Measurements from ENCODE around the gene SPATS2L.
A peak's percentile ranks its signal among the peaks of the same experiment; 100 is the strongest.

The SPATS2L gene

DNA sequence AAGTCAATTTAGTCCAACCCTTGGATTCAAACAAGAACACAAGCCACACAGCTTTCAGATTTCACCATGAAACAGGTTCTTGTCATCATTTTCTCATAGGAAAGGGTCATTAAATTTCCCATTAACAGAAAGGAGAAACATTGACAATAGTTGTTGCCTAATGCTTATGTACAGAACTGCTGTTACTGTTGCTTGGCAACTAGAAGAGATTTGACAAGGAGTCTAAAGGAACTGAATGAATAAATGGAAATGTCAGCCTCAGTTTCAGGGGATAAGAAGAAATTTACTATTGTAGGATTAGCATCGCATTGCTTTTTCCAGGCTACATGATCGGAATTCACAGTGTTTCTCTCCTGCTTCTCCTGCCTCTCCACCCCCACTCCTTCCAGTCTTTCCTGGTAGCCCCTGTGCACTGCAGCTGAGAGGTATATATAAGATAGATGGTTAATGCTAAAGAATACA lies 90.3 kb downstream of the SPATS2L start:
- Histone ChIP-seq H3K36me3 (no peaks in the 10 kb centered on the region), H3K9me3 (ENCODE audit: severe bottlenecking) (no peaks in the 10 kb centered on the region), H3K27me3 (ENCODE audit: insufficient read depth, low read depth, severe bottlenecking) (no peaks in the 10 kb centered on the region), H3K4me3 (ENCODE audit: low read depth, low read length) (no peak overlapping the region), H3K27ac (no peak overlapping the region)
- DNase-seq: no peak
- TF ChIP-seq, protein P1, sequence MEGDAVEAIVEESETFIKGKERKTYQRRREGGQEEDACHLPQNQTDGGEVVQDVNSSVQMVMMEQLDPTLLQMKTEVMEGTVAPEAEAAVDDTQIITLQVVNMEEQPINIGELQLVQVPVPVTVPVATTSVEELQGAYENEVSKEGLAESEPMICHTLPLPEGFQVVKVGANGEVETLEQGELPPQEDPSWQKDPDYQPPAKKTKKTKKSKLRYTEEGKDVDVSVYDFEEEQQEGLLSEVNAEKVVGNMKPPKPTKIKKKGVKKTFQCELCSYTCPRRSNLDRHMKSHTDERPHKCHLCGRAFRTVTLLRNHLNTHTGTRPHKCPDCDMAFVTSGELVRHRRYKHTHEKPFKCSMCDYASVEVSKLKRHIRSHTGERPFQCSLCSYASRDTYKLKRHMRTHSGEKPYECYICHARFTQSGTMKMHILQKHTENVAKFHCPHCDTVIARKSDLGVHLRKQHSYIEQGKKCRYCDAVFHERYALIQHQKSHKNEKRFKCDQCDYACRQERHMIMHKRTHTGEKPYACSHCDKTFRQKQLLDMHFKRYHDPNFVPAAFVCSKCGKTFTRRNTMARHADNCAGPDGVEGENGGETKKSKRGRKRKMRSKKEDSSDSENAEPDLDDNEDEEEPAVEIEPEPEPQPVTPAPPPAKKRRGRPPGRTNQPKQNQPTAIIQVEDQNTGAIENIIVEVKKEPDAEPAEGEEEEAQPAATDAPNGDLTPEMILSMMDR (IDR thresholded peaks at IDR 0.05; ENCODE audit: low read depth, low read length): no peak

DNA sequence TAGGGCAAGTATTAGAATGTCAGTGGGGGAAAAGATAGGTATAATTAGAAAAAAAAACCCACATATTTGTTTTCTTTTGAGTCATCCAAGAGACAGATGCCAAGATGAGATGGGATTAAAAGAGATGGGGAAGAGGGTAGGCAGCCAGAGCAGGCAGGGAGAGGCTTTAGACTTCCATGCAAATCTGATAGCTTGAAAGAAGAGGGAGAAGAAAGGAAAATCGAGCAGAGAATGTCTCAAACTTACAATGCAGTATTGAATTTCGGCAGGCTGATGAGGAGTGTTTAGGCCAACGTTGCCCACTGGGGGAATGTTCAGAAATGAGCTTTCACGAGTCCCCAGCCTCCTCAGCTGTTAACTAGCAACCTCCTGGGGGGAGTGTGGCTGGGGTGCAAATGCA lies 91.3 kb downstream of the SPATS2L start:
- Histone ChIP-seq H3K4me3 (ENCODE audit: low read depth, low read length) (no peak overlapping the region), H3K27me3 (ENCODE audit: insufficient read depth, low read depth, severe bottlenecking) (no peaks in the 10 kb centered on the region), H3K27ac (no peak overlapping the region), H3K36me3 (no peaks in the 10 kb centered on the region), H3K9me3 (ENCODE audit: severe bottlenecking) (no peaks in the 10 kb centered on the region)
- DNase-seq: no peak
- TF ChIP-seq, protein P1 (IDR thresholded peaks at IDR 0.05; ENCODE audit: low read depth, low read length): no peak

DNA sequence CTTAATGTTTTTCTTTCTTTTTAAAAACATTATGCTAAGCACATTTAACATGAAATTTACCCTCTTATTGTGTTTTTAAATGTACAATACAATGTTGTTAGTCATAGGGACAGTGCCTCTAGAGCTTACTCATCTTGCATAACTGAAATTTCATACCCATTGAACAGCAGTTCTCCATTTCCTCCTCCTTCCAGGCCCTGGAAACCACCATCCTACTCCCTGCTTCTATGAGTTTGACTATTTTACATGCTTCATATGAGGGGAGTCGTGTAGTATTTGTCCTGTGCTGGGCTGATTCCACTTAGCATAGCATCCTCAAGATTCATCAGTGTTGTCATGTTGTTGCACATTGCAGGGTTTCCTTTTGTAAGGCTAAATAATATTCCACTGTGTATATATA lies 92.6 kb downstream of the SPATS2L start:
- TF ChIP-seq, protein P1 (IDR thresholded peaks at IDR 0.05; ENCODE audit: low read depth, low read length): no peak
- no peak for DNase-seq
- H3K27ac ChIP-seq: no peak overlapping the region

DNA sequence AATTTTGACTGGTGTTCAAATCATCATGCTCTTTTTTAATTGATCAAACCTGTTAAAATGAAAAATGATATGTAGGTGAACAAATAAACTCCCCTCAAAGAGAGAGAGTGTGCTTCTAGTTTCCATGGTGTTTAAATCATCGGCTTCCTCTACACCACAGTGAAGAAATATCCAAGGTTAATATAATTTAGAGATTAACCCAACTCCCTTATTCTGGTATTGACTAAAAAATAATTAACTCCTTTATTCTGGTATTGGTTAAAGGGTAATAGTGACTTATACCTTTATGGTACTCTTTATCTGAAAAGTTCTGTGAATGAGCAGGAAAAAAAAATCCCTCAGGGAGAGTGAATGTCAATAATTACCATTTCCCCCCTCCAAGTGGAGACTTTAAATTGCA lies 93.1 kb downstream of the SPATS2L start:
- TF ChIP-seq, protein P1 (IDR thresholded peaks at IDR 0.05; ENCODE audit: low read depth, low read length): no peak
- Histone ChIP-seq H3K9me3 (ENCODE audit: severe bottlenecking) (peaks cover 4% of the 10 kb centered on the region), H3K27ac (no peak overlapping the region), H3K4me3 (ENCODE audit: low read depth, low read length) (no peak overlapping the region), H3K36me3 (no peaks in the 10 kb centered on the region), H3K27me3 (ENCODE audit: insufficient read depth, low read depth, severe bottlenecking) (no peaks in the 10 kb centered on the region)
- no peak for DNase-seq

More for the DNA sequence above, 92.6 kb downstream of the SPATS2L start:
- no peaks in the 10 kb centered on the region for H3K27me3 ChIP-seq (ENCODE audit: insufficient read depth, low read depth, severe bottlenecking)
- no peaks in the 10 kb centered on the region for H3K36me3 ChIP-seq
- no peak overlapping the region for H3K4me3 ChIP-seq (ENCODE audit: low read depth, low read length)
- no peaks in the 10 kb centered on the region for H3K9me3 ChIP-seq (ENCODE audit: severe bottlenecking)

DNA sequence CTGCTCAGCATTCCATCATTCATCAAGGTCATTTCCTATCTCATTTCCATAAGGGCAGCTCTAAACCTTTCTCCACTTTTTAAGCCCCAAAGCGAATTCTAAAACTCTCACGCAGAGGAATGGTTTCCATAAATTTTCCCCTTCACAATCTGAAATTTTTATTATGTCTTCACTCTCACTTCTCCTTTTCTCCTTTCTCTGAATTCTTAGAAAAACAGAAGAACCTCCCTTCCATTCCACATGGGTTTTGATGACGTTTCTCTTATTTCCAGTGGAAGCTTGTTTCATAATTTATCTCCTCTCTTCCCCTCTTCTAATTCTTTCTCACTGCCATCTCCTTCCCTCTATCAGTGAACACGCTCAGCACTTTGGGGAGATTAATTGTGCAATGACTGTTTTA lies 97.3 kb downstream of the SPATS2L start:
- no peaks in the 10 kb centered on the region for H3K36me3 ChIP-seq
- DNase-seq: no peak
- no peak overlapping the region for H3K4me3 ChIP-seq (ENCODE audit: low read depth, low read length)
- H3K27ac ChIP-seq: no peak overlapping the region
- H3K27me3 ChIP-seq (ENCODE audit: insufficient read depth, low read depth, severe bottlenecking): no peaks in the 10 kb centered on the region
- H3K9me3 ChIP-seq (ENCODE audit: severe bottlenecking): peaks cover 4% of the 10 kb centered on the region
- TF ChIP-seq, protein P1 (IDR thresholded peaks at IDR 0.05; ENCODE audit: low read depth, low read length): no peak

DNA sequence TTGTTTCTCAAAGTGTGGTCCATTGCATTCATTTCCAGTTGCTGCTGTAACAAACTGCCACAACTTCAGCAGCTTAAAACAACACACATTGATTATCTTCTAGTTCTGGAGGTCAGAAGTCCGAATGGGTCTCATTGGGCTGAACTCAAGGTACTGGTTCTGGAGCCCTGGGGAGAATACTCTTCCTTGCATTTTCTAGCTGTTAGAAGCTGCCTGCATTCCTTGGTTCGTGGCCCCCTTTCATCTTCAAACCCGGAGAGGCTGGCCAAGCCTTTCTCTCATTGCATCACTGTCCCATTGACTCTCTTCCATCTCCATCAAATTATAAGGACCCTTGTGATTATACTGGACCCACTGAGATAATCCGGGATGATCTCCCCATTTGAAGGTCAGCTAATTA lies 98.1 kb downstream of the SPATS2L start:
- Histone ChIP-seq H3K9me3 (ENCODE audit: severe bottlenecking) (peaks cover 4% of the 10 kb centered on the region), H3K36me3 (no peaks in the 10 kb centered on the region), H3K27ac (no peak overlapping the region), H3K27me3 (ENCODE audit: insufficient read depth, low read depth, severe bottlenecking) (no peaks in the 10 kb centered on the region), H3K4me3 (ENCODE audit: low read depth, low read length) (no peak overlapping the region)
- DNase-seq: peak; percentile 11
- TF ChIP-seq, protein P1 (IDR thresholded peaks at IDR 0.05; ENCODE audit: low read depth, low read length): no peak

Data from WERI-Rb-1 (cell line).